ENCODE data around the gene MXI1.
A peak's percentile ranks its signal among the peaks of the same experiment; 100 is the strongest.

MXI1 gene

GRCh38 chr10:110209454-110209925, 2.1 kb downstream of the MXI1 start:
- CTCF ChIA-PET = interaction anchor here (1.2 to 9.0 kb wide), 4 partner anchors 10 to 70 kb away, joined by 3 to 82 read pairs (median 13); no protein-coding TSS in a partner anchor
- POLR2A ChIA-PET = interaction anchor here (1.7 kb wide), 1 partner anchor 12 kb away, joined by 5 read pairs; no protein-coding TSS in a partner anchor
- DNase-seq (ENCODE audit: extremely low spot score) = peak; percentile 49
- no peak for TF ChIP-seq CTCF (IDR thresholded peaks at IDR 0.05; ENCODE audit: control extremely low read depth, extremely low read depth, low read depth, missing control alignments)

GRCh38 chr10:110209926-110210673, 2.7 kb downstream of the MXI1 start:
- ChIA-PET CTCF (interaction anchor here (1.2 to 9.0 kb wide), 7 partner anchors 9 to 74 kb away, joined by 3 to 82 read pairs (median 6); no protein-coding TSS in a partner anchor), POLR2A (interaction anchor here (0.7 to 1.7 kb wide), 3 partner anchors 11 to 287 kb away, joined by 4 to 5 read pairs (median 5); partner anchors contain the start of gene XPNPEP1)
- peak; percentile 27 for DNase-seq (ENCODE audit: extremely low spot score)
- no peak for TF ChIP-seq CTCF (IDR thresholded peaks at IDR 0.05; ENCODE audit: control extremely low read depth, extremely low read depth, low read depth, missing control alignments)

GRCh38 chr10:110210674-110211464, 3.5 kb downstream of the MXI1 start:
- CTCF ChIA-PET = interaction anchor here (1.0 to 9.0 kb wide), 8 partner anchors 9 to 75 kb away, joined by 3 to 82 read pairs (median 5); no protein-coding TSS in a partner anchor
- peak; percentile 96 for DNase-seq (ENCODE audit: extremely low spot score)
- POLR2A ChIA-PET = interaction anchor here (0.7 to 1.7 kb wide), 5 partner anchors 11 to 287 kb away, joined by 3 to 6 read pairs (median 5); partner anchors contain the start of genes SMNDC1 and XPNPEP1
- no peak for TF ChIP-seq CTCF (IDR thresholded peaks at IDR 0.05; ENCODE audit: control extremely low read depth, extremely low read depth, low read depth, missing control alignments)

- no peak for DNase-seq (ENCODE audit: extremely low spot score)
- ChIA-PET POLR2A (interaction anchor here (0.7 kb wide), 2 partner anchors 10 to 93 kb away, joined by 3 to 6 read pairs; partner anchors contain the start of gene SMNDC1), CTCF (interaction anchor here (1.0 to 9.0 kb wide), 7 partner anchors 8 to 75 kb away, joined by 3 to 82 read pairs (median 6); no protein-coding TSS in a partner anchor)
- TF ChIP-seq CTCF (IDR thresholded peaks at IDR 0.05; ENCODE audit: control extremely low read depth, extremely low read depth, low read depth, missing control alignments) = no peak
These were observed 4.0 kb downstream of the MXI1 start for GRCh38 chr10:110211465-110211843.

GRCh38 chr10:110212119-110213006, 5.0 kb downstream of the MXI1 start:
- POLR2A ChIA-PET = no interaction called here
- TF ChIP-seq CTCF (IDR thresholded peaks at IDR 0.05; ENCODE audit: control extremely low read depth, extremely low read depth, low read depth, missing control alignments) = no peak
- CTCF ChIA-PET = interaction anchor here (0.7 to 9.0 kb wide), 5 partner anchors 9 to 74 kb away, joined by 3 to 82 read pairs (median 9); no protein-coding TSS in a partner anchor
- DNase-seq (ENCODE audit: extremely low spot score) = peak; percentile 28

Data from GM10248 (cell line).